ENCODE measurements around the gene TMEM225B.

GRCh38 chr7:99652671-99653070 is 54.6 kb downstream of the TMEM225B start:
- TF ChIP-seq EZH2 (IDR thresholded peaks at IDR 0.05; ENCODE audit: borderline replicate concordance, low read depth, low read length, poor library complexity, severe bottlenecking) (no peak), CTCF (conservative IDR thresholded peaks at IDR 0.05; ENCODE audit: low read depth, low read length) (no peak)
